Measurements from ENCODE around the gene RNU1-4. TPM values are rescaled to one million over a fixed set of nuclear protein-coding genes. Genes with fewer than 3 reads are reported as not detected.

Gene RNU1-4
- total RNA-seq, 1 donor from 2014 or later, result 1,356 TPM

- Mint-ChIP-seq H3K9me3 (ENCODE audit: unreplicated experiment) (no peaks in the 10 kb centered on the region), H3K4me1 (ENCODE audit: low read depth, unreplicated experiment) (peaks cover 7% of the 10 kb centered on the region), H3K27ac (ENCODE audit: unreplicated experiment) (no peak overlapping the region), H3K27me3 (ENCODE audit: low read depth, unreplicated experiment) (peaks cover 62% of the 10 kb centered on the region), H3K36me3 (ENCODE audit: low read depth, unreplicated experiment) (no peaks in the 10 kb centered on the region), H3K4me3 (ENCODE audit: unreplicated experiment) (no peak overlapping the region)
- Histone ChIP-seq H3K9ac (ENCODE audit: low read length) (no peak overlapping the region), H3K4me2 (ENCODE audit: low read length) (no peak overlapping the region), H4K20me1 (ENCODE audit: insufficient read depth, low read length) (no peaks in the 10 kb centered on the region), H3K4me1 (ENCODE audit: insufficient read depth, low read length) (peaks cover 3% of the 10 kb centered on the region), H3K79me2 (ENCODE audit: insufficient read depth, low read length) (no peaks in the 10 kb centered on the region), H2AFZ (ENCODE audit: low read depth, low read length) (no peak overlapping the region), H3K36me3 (ENCODE audit: insufficient read depth, low read length) (no peaks in the 10 kb centered on the region), H3K27me3 (ENCODE audit: insufficient read depth, low read length) (peaks cover 11% of the 10 kb centered on the region), H3K27ac (ENCODE audit: low read depth, low read length) (no peak overlapping the region), H3K4me3 (ENCODE audit: insufficient read depth, low read depth, low read length) (no peak overlapping the region), H3K9me3 (ENCODE audit: insufficient read depth, low read depth, low read length) (no peaks in the 10 kb centered on the region)
- FAIRE-seq (no peak), DNase-seq (ENCODE audit: low read depth) (no peak)
- no peak for TF ChIP-seq EZH2 (IDR thresholded peaks at IDR 0.05; ENCODE audit: insufficient read depth, low read length)
- TF ChIP-seq, protein P1, sequence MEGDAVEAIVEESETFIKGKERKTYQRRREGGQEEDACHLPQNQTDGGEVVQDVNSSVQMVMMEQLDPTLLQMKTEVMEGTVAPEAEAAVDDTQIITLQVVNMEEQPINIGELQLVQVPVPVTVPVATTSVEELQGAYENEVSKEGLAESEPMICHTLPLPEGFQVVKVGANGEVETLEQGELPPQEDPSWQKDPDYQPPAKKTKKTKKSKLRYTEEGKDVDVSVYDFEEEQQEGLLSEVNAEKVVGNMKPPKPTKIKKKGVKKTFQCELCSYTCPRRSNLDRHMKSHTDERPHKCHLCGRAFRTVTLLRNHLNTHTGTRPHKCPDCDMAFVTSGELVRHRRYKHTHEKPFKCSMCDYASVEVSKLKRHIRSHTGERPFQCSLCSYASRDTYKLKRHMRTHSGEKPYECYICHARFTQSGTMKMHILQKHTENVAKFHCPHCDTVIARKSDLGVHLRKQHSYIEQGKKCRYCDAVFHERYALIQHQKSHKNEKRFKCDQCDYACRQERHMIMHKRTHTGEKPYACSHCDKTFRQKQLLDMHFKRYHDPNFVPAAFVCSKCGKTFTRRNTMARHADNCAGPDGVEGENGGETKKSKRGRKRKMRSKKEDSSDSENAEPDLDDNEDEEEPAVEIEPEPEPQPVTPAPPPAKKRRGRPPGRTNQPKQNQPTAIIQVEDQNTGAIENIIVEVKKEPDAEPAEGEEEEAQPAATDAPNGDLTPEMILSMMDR (IDR thresholded peaks at IDR 0.05; ENCODE audit: insufficient read depth, low read depth, low read length), result no peak
Measured at GRCh38 chr1:16719571-16720350, 20.6 kb upstream of the RNU1-4 start.

DNA sequence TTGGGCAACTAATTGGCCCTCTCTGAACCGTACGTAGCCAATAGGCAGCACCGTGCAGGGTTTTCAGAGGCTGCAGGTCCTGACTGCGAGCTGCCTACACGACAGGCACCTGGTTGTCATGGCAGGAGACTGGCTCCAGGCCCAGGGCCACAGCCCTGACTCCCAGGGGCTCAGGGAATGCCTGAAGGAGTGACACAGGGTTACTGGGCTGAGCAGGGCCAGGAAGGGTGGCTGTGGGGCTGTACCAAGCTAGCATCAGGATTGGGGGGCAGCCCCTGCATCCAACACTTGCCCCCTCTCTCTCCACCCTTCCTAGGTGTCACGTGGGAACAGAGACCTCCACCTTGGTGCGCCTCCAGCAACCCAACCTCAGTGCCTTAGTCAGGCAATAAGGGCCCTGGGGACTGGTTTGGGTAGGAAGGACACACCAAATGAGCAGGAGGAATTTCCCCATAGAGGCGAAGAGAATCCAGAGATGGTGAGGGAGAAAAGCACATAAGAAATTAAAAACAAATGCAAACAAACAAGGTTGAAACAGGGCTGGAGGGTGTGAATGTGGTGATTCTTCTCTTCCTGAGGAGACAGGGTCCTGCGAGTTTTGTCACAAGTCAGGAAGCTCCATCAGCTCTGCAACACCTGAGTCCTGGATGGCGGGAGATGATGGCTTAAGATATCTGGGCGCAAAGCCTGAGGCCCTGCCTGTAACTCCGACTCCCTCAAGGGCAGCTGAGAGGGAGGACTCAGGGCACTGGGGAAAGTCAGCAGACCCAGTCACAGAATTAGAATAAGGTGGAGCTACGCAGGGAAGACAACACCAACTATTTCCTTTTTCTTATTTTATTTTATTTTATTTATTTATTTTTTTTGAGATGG, 19.7 kb upstream of the RNU1-4 start:
- H3K4me1 ChIP-seq (ENCODE audit: insufficient read depth, low read length), result peaks cover 3% of the 10 kb centered on the region
- Mint-ChIP-seq H3K27me3 (ENCODE audit: low read depth, unreplicated experiment) (peaks cover 62% of the 10 kb centered on the region), H3K4me1 (ENCODE audit: low read depth, unreplicated experiment) (peaks cover 7% of the 10 kb centered on the region), H3K9me3 (ENCODE audit: unreplicated experiment) (no peaks in the 10 kb centered on the region), H3K4me3 (ENCODE audit: unreplicated experiment) (no peak overlapping the region), H3K27ac (ENCODE audit: unreplicated experiment) (no peak overlapping the region), H3K36me3 (ENCODE audit: low read depth, unreplicated experiment) (no peaks in the 10 kb centered on the region)
- no peak overlapping the region for H3K27ac ChIP-seq (ENCODE audit: low read depth, low read length)
- peaks cover 17% of the 10 kb centered on the region for H3K27me3 ChIP-seq (ENCODE audit: insufficient read depth, low read length)
- no peaks in the 10 kb centered on the region for H3K9me3 ChIP-seq (ENCODE audit: insufficient read depth, low read depth, low read length)
- H3K36me3 ChIP-seq (ENCODE audit: insufficient read depth, low read length), result no peaks in the 10 kb centered on the region
- no peaks in the 10 kb centered on the region for H4K20me1 ChIP-seq (ENCODE audit: insufficient read depth, low read length)
- H3K79me2 ChIP-seq (ENCODE audit: insufficient read depth, low read length), result no peaks in the 10 kb centered on the region
- H3K4me2 ChIP-seq (ENCODE audit: low read length), result no peak overlapping the region
- H3K4me3 ChIP-seq (ENCODE audit: insufficient read depth, low read depth, low read length), result no peak overlapping the region
- no peak for FAIRE-seq
- peak; percentile 0 for DNase-seq (ENCODE audit: low read depth)
- no peak overlapping the region for H3K9ac ChIP-seq (ENCODE audit: low read length)
- TF ChIP-seq, protein P1 (IDR thresholded peaks at IDR 0.05; ENCODE audit: insufficient read depth, low read depth, low read length), result no peak
- no peak for TF ChIP-seq EZH2 (IDR thresholded peaks at IDR 0.05; ENCODE audit: insufficient read depth, low read length)
- H2AFZ ChIP-seq (ENCODE audit: low read depth, low read length), result no peak overlapping the region

All from astrocyte (in vitro differentiated cells and primary cell).